ENCODE measurements around the gene ARID2. TPM values are rescaled to one million over a fixed set of nuclear protein-coding genes. Genes with fewer than 3 reads are reported as not detected.

ARID2 gene
- total RNA-seq, 1 donor from 2014 or later = 53.6 TPM

DNA sequence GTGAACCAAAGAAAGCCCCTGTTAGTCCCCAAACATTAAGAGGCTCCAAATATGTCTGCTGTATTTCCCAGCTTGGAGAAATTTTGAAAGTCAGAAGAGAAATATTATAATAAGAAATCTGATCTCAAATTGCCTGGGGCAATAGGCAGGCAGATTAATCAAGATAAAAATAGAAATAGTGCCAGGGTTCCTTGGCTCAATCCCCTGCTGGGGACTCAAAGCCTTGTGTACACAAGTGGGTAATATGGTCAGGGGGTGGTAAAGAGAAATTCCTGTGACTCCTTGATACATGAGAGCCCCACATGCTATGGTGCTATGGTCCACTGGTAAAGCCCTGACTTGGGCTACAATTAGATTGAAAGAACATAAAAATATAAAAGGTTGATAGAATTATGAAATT lies 41.3 kb upstream of the ARID2 start:
- TF ChIP-seq, protein P1, sequence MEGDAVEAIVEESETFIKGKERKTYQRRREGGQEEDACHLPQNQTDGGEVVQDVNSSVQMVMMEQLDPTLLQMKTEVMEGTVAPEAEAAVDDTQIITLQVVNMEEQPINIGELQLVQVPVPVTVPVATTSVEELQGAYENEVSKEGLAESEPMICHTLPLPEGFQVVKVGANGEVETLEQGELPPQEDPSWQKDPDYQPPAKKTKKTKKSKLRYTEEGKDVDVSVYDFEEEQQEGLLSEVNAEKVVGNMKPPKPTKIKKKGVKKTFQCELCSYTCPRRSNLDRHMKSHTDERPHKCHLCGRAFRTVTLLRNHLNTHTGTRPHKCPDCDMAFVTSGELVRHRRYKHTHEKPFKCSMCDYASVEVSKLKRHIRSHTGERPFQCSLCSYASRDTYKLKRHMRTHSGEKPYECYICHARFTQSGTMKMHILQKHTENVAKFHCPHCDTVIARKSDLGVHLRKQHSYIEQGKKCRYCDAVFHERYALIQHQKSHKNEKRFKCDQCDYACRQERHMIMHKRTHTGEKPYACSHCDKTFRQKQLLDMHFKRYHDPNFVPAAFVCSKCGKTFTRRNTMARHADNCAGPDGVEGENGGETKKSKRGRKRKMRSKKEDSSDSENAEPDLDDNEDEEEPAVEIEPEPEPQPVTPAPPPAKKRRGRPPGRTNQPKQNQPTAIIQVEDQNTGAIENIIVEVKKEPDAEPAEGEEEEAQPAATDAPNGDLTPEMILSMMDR (conservative IDR thresholded peaks at IDR 0.05) = no peak
- no peaks in the 10 kb centered on the region for H3K9me3 Mint-ChIP-seq
- no peaks in the 10 kb centered on the region for H3K4me1 Mint-ChIP-seq
- H3K36me3 Mint-ChIP-seq (ENCODE audit: low read depth) = no peaks in the 10 kb centered on the region
- H3K27me3 Mint-ChIP-seq (ENCODE audit: low read depth) = peaks cover 2% of the 10 kb centered on the region
- DNase-seq (ENCODE audit: low read depth, low spot score) = no peak
- no peak overlapping the region for H3K27ac Mint-ChIP-seq (ENCODE audit: unreplicated experiment)
- no peak overlapping the region for H3K4me3 Mint-ChIP-seq

DNA sequence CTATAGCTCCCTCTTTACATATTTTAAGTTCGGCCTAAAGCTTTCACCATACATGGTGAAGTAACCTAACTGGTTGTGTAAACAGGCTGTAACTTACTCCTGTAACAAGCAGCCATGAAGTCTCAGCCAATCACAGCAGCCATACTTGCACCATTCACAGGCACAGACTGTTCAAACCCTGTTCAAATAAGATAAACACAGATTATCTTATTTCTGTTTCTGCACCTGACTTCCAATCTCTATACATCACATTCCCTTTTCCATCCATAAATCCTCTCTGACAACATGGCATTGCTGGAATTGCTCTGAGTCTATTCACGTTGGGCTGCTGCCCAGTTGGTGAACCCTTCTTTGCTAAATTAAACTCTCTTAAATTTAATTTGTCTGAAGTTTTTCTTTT lies 34.5 kb upstream of the ARID2 start:
- DNase-seq (ENCODE audit: low read depth, low spot score) = no peak
- Mint-ChIP-seq H3K4me1 (no peaks in the 10 kb centered on the region), H3K9me3 (peaks cover 7% of the 10 kb centered on the region), H3K27me3 (ENCODE audit: low read depth) (no peaks in the 10 kb centered on the region), H3K36me3 (ENCODE audit: low read depth) (peaks cover 12% of the 10 kb centered on the region), H3K4me3 (no peak overlapping the region), H3K27ac (ENCODE audit: unreplicated experiment) (no peak overlapping the region)
- TF ChIP-seq, protein P1 (conservative IDR thresholded peaks at IDR 0.05) = no peak

DNA sequence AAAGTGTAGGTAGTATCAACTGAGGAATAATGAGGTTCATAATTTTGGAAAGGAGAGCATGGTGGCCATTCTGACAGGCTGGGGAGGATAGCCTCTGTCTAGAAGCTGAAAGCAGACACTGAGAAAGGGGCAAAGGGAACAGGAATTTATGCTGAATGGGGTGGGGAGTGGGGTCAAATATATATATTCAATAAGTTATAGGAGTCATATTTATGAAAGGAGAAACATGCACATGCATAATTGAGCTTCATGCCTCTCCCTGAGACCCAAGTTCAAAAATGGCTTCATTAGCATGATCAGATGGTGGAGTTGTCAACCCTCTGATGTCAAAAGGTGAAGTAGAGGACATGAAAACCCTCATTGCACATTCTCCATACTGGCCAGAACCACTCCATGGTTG lies 33.9 kb upstream of the ARID2 start:
- TF ChIP-seq, protein P1 (conservative IDR thresholded peaks at IDR 0.05) = no peak
- Mint-ChIP-seq H3K4me1 (no peaks in the 10 kb centered on the region), H3K27ac (ENCODE audit: unreplicated experiment) (no peak overlapping the region), H3K4me3 (no peak overlapping the region), H3K27me3 (ENCODE audit: low read depth) (no peaks in the 10 kb centered on the region), H3K36me3 (ENCODE audit: low read depth) (peaks cover 12% of the 10 kb centered on the region), H3K9me3 (peaks cover 7% of the 10 kb centered on the region)
- DNase-seq (ENCODE audit: low read depth, low spot score) = no peak

DNA sequence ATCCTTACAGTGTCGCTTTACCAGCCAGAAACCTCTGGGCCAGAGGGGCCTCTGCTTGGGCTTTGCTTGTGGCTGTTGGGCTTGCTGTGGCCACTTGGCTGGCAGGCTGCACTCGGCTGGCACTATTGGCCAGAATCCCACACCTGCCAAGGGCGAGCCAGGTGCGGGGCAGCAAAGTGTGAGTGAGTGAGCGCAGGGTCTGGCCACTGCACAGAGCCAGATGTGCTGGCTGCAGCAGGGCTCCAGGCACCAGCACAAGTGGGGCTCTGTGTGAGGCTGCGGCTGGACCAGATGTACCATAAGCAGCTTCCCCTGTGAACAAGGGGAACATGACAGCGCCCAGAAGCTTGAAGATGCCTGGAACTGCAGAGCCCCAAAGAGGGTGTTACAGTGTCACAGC lies 33.5 kb upstream of the ARID2 start:
- no peak overlapping the region for H3K4me3 Mint-ChIP-seq
- no peak for DNase-seq (ENCODE audit: low read depth, low spot score)
- peaks cover 12% of the 10 kb centered on the region for H3K36me3 Mint-ChIP-seq (ENCODE audit: low read depth)
- H3K27ac Mint-ChIP-seq (ENCODE audit: unreplicated experiment) = no peak overlapping the region
- TF ChIP-seq, protein P1 (conservative IDR thresholded peaks at IDR 0.05) = no peak
- no peaks in the 10 kb centered on the region for H3K4me1 Mint-ChIP-seq
- no peaks in the 10 kb centered on the region for H3K27me3 Mint-ChIP-seq (ENCODE audit: low read depth)
- peaks cover 7% of the 10 kb centered on the region for H3K9me3 Mint-ChIP-seq

DNA sequence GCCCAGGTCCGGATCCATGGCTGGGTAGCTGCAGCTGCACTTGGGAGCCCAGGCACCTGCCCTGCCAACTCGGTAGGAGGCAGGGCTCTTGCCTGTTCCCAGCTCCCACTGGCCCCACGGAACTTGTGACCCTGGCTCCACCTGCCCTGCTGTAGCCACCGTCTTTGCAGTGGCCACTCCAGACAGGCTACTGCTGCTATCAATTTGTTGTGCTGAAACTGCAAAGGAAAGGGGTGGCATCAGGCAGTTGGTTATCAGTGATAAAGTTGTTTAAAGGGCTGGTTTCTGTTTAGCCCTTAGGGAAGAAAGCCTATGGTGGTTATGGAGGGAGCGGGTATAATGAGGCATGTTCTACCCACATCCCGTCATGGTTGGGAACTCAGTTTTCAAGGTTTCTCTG lies 32.1 kb upstream of the ARID2 start:
- Mint-ChIP-seq H3K36me3 (ENCODE audit: low read depth) (peaks cover 12% of the 10 kb centered on the region), H3K9me3 (peaks cover 7% of the 10 kb centered on the region), H3K4me3 (no peak overlapping the region), H3K27me3 (ENCODE audit: low read depth) (no peaks in the 10 kb centered on the region), H3K27ac (ENCODE audit: unreplicated experiment) (no peak overlapping the region), H3K4me1 (no peaks in the 10 kb centered on the region)
- DNase-seq (ENCODE audit: low read depth, low spot score) = no peak
- TF ChIP-seq, protein P1 (conservative IDR thresholded peaks at IDR 0.05) = no peak

DNA sequence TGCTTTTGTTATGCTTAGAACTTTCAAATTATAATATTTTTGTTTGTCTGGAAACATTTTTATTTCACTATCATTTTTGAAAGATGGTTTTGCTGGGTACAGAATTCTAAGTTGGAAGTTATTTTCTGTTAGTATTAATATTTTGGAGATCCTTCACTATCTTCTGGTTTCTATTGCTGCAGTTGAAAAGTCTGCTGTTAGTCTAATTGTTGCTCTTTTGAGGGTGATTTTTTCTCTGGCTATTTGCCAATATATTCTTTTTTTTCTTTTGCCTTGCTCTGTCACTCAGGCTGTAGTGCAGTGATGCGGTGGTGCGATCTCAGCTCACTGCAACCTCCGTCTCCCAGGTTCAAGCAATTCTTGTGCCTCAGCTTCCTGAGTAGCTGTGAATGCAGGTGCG lies 28.2 kb upstream of the ARID2 start:
- H3K36me3 Mint-ChIP-seq (ENCODE audit: low read depth) = peaks cover 11% of the 10 kb centered on the region
- TF ChIP-seq, protein P1 (conservative IDR thresholded peaks at IDR 0.05) = no peak
- H3K4me3 Mint-ChIP-seq = no peak overlapping the region
- peaks cover 11% of the 10 kb centered on the region for H3K4me1 Mint-ChIP-seq
- H3K27me3 Mint-ChIP-seq (ENCODE audit: low read depth) = no peaks in the 10 kb centered on the region
- peaks cover 5% of the 10 kb centered on the region for H3K9me3 Mint-ChIP-seq
- no peak overlapping the region for H3K27ac Mint-ChIP-seq (ENCODE audit: unreplicated experiment)
- no peak for DNase-seq (ENCODE audit: low read depth, low spot score)

Measured in neural crest cell (in vitro differentiated cells).